SU-DHL-6 (cell line): ENCODE data around the gene TGFB2.

ENCODE experiments used
- CTCF ChIP-seq: fragments of 200-600 bp; sonication (generic); IDR thresholded peaks from one replicate; pipeline ENCODE4 v1.5.1; 2017; ENCODE audit warnings: antibody characterized with exemption, mild to moderate bottlenecking, low read length, moderate library complexity; ENCODE audit not compliant: insufficient read depth, poor library complexity, severe bottlenecking
- EZH2phosphoT487 ChIP-seq: fragments of 200-600 bp; sonication (generic), shearing (Covaris generic); conservative IDR thresholded peaks from 2 replicates; pipeline ENCODE4 v1.6.1; 2018; ENCODE audit warnings: mild to moderate bottlenecking, antibody characterized with exemption, low read length, moderate library complexity, mixed read lengths

DNA sequence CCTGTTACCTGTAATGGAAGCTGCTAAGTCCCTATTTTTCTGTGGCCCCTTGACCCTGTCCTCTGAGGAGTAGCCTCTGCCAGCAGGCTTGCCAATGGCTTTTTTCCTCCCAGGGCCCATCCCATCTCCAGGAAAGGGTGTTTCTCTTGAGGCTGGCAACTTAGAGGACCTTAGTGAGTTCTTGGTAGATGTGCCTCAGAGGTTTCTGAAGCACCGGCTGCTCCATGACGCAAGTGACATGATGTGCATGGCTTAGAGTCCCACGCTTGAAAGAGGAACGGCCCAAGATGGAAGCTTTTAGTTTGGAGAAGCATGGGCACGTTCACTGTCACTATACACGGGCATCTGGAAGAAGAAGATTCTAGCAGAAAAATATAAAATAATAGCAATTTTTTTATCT lies 63.0 kb downstream of the TGFB2 start:
- TF ChIP-seq CTCF (no peak), EZH2phosphoT487 (no peak)
